MM.1S (cell line): ENCODE results near the gene TTI1.

ENCODE experiments used
- DNase-seq: peaks from one replicate; pipeline ENCODE4 v3.0.0-alpha.2; 2015
- H2AFZ ChIP-seq: fragments of 300-600 bp; sonication (generic); 2 replicates; pipeline ENCODE4 v1.6.0; 2016; ENCODE audit warnings: antibody characterized with exemption, low read length
- H3F3A ChIP-seq: fragments of 300-600 bp; sonication (generic); 2 replicates; pipeline ENCODE4 v1.6.1; 2016; ENCODE audit warnings: mild to moderate bottlenecking, antibody characterized with exemption, low read length, moderate library complexity, mixed read lengths; ENCODE audit not compliant: insufficient read depth
- H3K27ac ChIP-seq: fragments of 300-600 bp; sonication (generic); 2 replicates; pipeline ENCODE4 v1.5.1; 2016; ENCODE audit warnings: mild to moderate bottlenecking, low read length
- H3K27me3 ChIP-seq: fragments of 300-600 bp; sonication (generic); replicated peaks from 2 replicates; pipeline ENCODE4 v1.6.0; 2016; ENCODE audit warnings: low read length; ENCODE audit not compliant: insufficient read depth
- H3K36me3 ChIP-seq: fragments of 300-600 bp; sonication (generic); replicated peaks from 2 replicates; pipeline ENCODE4 v1.6.1; 2016; ENCODE audit warnings: mild to moderate bottlenecking, low read length, mixed read lengths; ENCODE audit not compliant: insufficient read depth
- H3K4me1 ChIP-seq: fragments of 300-600 bp; sonication (generic); 2 replicates; pipeline ENCODE4 v1.6.1; 2016; ENCODE audit warnings: low read length, mixed read lengths
- H3K4me2 ChIP-seq: fragments of 300-600 bp; sonication (generic); 2 replicates; pipeline ENCODE4 v1.6.0; 2016; ENCODE audit warnings: low read depth, low read length
- H3K4me3 ChIP-seq: fragments of 300-600 bp; sonication (generic); 2 replicates; pipeline ENCODE4 v1.5.1; 2016; ENCODE audit warnings: low read length, mixed read lengths
- H3K79me2 ChIP-seq: fragments of 300-600 bp; sonication (generic); 2 replicates; pipeline ENCODE4 v1.6.1; 2016; ENCODE audit warnings: mixed run types, low read length, mixed read lengths
- H3K9ac ChIP-seq: fragments of 300-600 bp; sonication (generic); 2 replicates; pipeline ENCODE4 v1.6.1; 2016; ENCODE audit warnings: low read length, mixed read lengths
- H3K9me2 ChIP-seq: fragments of 300-600 bp; sonication (generic); replicated peaks from 2 replicates; pipeline ENCODE4 v1.6.1; 2016; ENCODE audit warnings: mild to moderate bottlenecking, low read length, mixed read lengths; ENCODE audit not compliant: insufficient read depth
- H3K9me3 ChIP-seq: fragments of 300-600 bp; sonication (generic); replicated peaks from 2 replicates; pipeline ENCODE4 v1.6.1; 2016; ENCODE audit warnings: mild to moderate bottlenecking, low read length, mixed read lengths; ENCODE audit not compliant: insufficient read depth
- H4K20me1 ChIP-seq: fragments of 300-600 bp; sonication (generic); 2 replicates; pipeline ENCODE4 v1.6.1; 2016; ENCODE audit warnings: mild to moderate bottlenecking, low read length, moderate library complexity, mixed read lengths; ENCODE audit not compliant: insufficient read depth
- CTCF ChIP-seq: fragments of 300-600 bp; sonication (generic); IDR thresholded peaks from 2 replicates; pipeline ENCODE4 v1.5.1; 2016; ENCODE audit warnings: antibody characterized with exemption, low read length, mixed read lengths
- EZH2 ChIP-seq: fragments of 300-600 bp; sonication (generic); optimal IDR thresholded peaks from 2 replicates; pipeline ENCODE3; 2017; ENCODE audit warnings: low read depth, mild to moderate bottlenecking, antibody characterized with exemption, low read length, mixed read lengths
- EZH2phosphoT487 ChIP-seq: fragments of 300-600 bp; sonication (generic); IDR thresholded peaks from 2 replicates; pipeline ENCODE4 v1.6.1; 2018; ENCODE audit warnings: antibody characterized with exemption, low read length

The TTI1 gene

DNA sequence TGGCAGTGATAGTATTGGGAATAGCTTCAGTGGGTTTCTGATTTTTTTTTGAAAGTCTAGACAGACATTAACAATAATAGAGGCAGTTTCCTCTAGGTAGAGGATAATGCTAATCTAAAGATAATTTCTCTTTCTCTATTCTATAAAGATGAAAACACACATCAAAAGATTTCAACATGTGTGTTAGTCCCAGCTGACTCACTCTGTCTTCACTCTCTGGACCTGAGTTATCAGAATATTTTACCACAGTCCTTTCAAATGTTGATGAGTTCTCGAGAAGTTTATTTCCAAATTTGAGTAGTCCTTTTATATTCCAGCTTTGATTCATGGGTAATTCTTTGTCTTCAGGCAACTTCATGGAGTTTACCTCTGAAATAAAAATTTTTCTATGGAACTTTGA lies 17.4 kb upstream of the TTI1 start:
- H3F3A ChIP-seq, result 0 out of 2 replicates have a peak, but pooled peaks cover 10% of the 10 kb centered on the region
- H4K20me1 ChIP-seq, result peaks cover 6% of the 10 kb centered on the region; the same call in 1 of the 2 replicates
- H3K9ac ChIP-seq, result no peak overlapping the region
- no peaks in the 10 kb centered on the region for H3K9me2 ChIP-seq
- H3K27me3 ChIP-seq, result no peaks in the 10 kb centered on the region
- no peak for DNase-seq
- no peak for TF ChIP-seq EZH2
- no peak for TF ChIP-seq EZH2phosphoT487
- no peak for TF ChIP-seq CTCF
- no peaks in the 10 kb centered on the region; the same call in none of the 2 replicates for H3K36me3 ChIP-seq
- H3K9me3 ChIP-seq, result no peaks in the 10 kb centered on the region
- no peak overlapping the region for H3K4me2 ChIP-seq
- no peak overlapping the region for H3K4me3 ChIP-seq
- no peak overlapping the region for H2AFZ ChIP-seq
- H3K79me2 ChIP-seq, result peaks cover 91% of the 10 kb centered on the region
- peak overlapping the region; percentile 40; the same call in 1 of the 2 replicates for H3K27ac ChIP-seq
- H3K4me1 ChIP-seq, result peaks cover 14% of the 10 kb centered on the region

- peaks cover 5% of the 10 kb centered on the region; the same call in 1 of the 2 replicates for H3K36me3 ChIP-seq
- no peak for DNase-seq
- H3K9ac ChIP-seq, result no peak overlapping the region
These were observed 16.5 kb upstream of the TTI1 start for GRCh38 chr20:38049800-38050199.

GRCh38 chr20:38046572-38046971 lies 13.3 kb upstream of the TTI1 start:
- Histone ChIP-seq H3K9me3 (no peaks in the 10 kb centered on the region), H2AFZ (no peak overlapping the region), H3K4me3 (no peak overlapping the region), H3K27ac (no peak overlapping the region), H3K27me3 (no peaks in the 10 kb centered on the region), H3K4me1 (peaks cover 14% of the 10 kb centered on the region), H3F3A (0 out of 2 replicates have a peak, but pooled peaks cover 10% of the 10 kb centered on the region), H3K79me2 (peaks cover 90% of the 10 kb centered on the region), H3K9me2 (no peaks in the 10 kb centered on the region), H3K4me2 (no peak overlapping the region), H3K9ac (no peak overlapping the region), H3K36me3 (peaks cover 9% of the 10 kb centered on the region; the same call in 1 of the 2 replicates), H4K20me1 (peaks cover 6% of the 10 kb centered on the region; the same call in 1 of the 2 replicates)
- no peak for TF ChIP-seq EZH2phosphoT487
- TF ChIP-seq CTCF, result no peak
- no peak for TF ChIP-seq EZH2
- DNase-seq, result no peak

More at GRCh38 chr20:38049800-38050199, 16.5 kb upstream of the TTI1 start:
- Histone ChIP-seq H3K4me2 (no peak overlapping the region), H2AFZ (no peak overlapping the region), H3K4me1 (peaks cover 14% of the 10 kb centered on the region), H3K27me3 (no peaks in the 10 kb centered on the region), H3K9me2 (no peaks in the 10 kb centered on the region), H3K9me3 (no peaks in the 10 kb centered on the region), H4K20me1 (peaks cover 6% of the 10 kb centered on the region; the same call in 1 of the 2 replicates), H3K27ac (peak overlapping the region; percentile 40; the same call in 1 of the 2 replicates), H3F3A (0 out of 2 replicates have a peak, but pooled peaks cover 10% of the 10 kb centered on the region), H3K4me3 (no peak overlapping the region), H3K79me2 (peaks cover 92% of the 10 kb centered on the region)
- TF ChIP-seq EZH2, result no peak
- TF ChIP-seq EZH2phosphoT487, result no peak
- no peak for TF ChIP-seq CTCF
